AG04450 (cell line): ENCODE measurements around the gene ACOXL. TPM values are rescaled to one million over a fixed set of nuclear protein-coding genes. Genes with fewer than 3 reads are reported as not detected.

ENCODE experiments used
- CTCF ChIA-PET: fragments of 300-600, 350-600 bp; formaldehyde crosslinking; extraction: SDS; loops from one replicate; lab custom pipeline; 2022; ENCODE audit warnings: antibody characterized with exemption, inconsistent platforms; lab: Charles Lee
- POLR2A ChIA-PET: fragments of 350-600 bp; formaldehyde crosslinking; extraction: SDS; loops from one replicate; lab custom pipeline; 2021; ENCODE audit warnings: antibody characterized with exemption, inconsistent platforms; lab: Yijun Ruan, JAX
- DNase-seq: peaks from one replicate; pipeline ENCODE4 v3.0.0-alpha.2; 2011; ENCODE audit warnings: low read depth, low spot score
- H3K27ac ChIP-seq: one replicate; pipeline ENCODE4 v1.5.1; 2012; ENCODE audit warnings: low read depth, low read length, control low read depth
- H3K27me3 ChIP-seq: one replicate; pipeline ENCODE4 v1.6.0; 2012; ENCODE audit warnings: low read length; ENCODE audit not compliant: control insufficient read depth, insufficient read depth
- H3K4me3 ChIP-seq: 2 replicates; pipeline ENCODE4 v1.5.1; 2011; ENCODE audit warnings: mild to moderate bottlenecking, low read depth, low read length, control low read depth
- H3K9me3 ChIP-seq: 2 replicates; pipeline ENCODE4 v1.5.1; 2012; ENCODE audit warnings: low read length; ENCODE audit not compliant: control insufficient read depth, insufficient read depth
- polyA plus RNA-seq: library from polyadenylated mRNA; depleted of rRNA; stranded (reverse); fragments of >200 nt; gene quantifications from 2 replicates; pipeline ENCODE4 v1.2.3, GENCODE V29; 2011
- TF ChIP-seq, protein P1 (sequence below): IDR thresholded peaks from 2 replicates; pipeline ENCODE4 v1.5.1; 2011; ENCODE audit warnings: low read depth, low read length, control low read depth, inconsistent platforms

The ACOXL gene
- polyA plus RNA-seq, 1 experiment: not detected

- peaks cover 10% of the 10 kb centered on the region for H3K27me3 ChIP-seq
- DNase-seq: no peak
- no peaks in the 10 kb centered on the region for H3K9me3 ChIP-seq
- POLR2A ChIA-PET: no interaction called here
- H3K27ac ChIP-seq: no peak overlapping the region
- H3K4me3 ChIP-seq: no peak overlapping the region
- CTCF ChIA-PET: no interaction called here
- TF ChIP-seq, protein P1, sequence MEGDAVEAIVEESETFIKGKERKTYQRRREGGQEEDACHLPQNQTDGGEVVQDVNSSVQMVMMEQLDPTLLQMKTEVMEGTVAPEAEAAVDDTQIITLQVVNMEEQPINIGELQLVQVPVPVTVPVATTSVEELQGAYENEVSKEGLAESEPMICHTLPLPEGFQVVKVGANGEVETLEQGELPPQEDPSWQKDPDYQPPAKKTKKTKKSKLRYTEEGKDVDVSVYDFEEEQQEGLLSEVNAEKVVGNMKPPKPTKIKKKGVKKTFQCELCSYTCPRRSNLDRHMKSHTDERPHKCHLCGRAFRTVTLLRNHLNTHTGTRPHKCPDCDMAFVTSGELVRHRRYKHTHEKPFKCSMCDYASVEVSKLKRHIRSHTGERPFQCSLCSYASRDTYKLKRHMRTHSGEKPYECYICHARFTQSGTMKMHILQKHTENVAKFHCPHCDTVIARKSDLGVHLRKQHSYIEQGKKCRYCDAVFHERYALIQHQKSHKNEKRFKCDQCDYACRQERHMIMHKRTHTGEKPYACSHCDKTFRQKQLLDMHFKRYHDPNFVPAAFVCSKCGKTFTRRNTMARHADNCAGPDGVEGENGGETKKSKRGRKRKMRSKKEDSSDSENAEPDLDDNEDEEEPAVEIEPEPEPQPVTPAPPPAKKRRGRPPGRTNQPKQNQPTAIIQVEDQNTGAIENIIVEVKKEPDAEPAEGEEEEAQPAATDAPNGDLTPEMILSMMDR: no peak
Observed at GRCh38 chr2:110940376-110940910, 208.1 kb downstream of the ACOXL start.

- H3K4me3 ChIP-seq: no peak overlapping the region
- H3K27me3 ChIP-seq: peaks cover 10% of the 10 kb centered on the region
- no peak for DNase-seq
- no peak overlapping the region for H3K27ac ChIP-seq
- TF ChIP-seq, protein P1: no peak
- ChIA-PET POLR2A (no interaction called here), CTCF (no interaction called here)
- H3K9me3 ChIP-seq: no peaks in the 10 kb centered on the region
Observed at GRCh38 chr2:110941226-110941625, 208.9 kb downstream of the ACOXL start.

- Histone ChIP-seq H3K4me3 (no peak overlapping the region), H3K27ac (no peak overlapping the region), H3K9me3 (no peaks in the 10 kb centered on the region), H3K27me3 (peaks cover 10% of the 10 kb centered on the region)
- ChIA-PET CTCF (no interaction called here), POLR2A (no interaction called here)
- TF ChIP-seq, protein P1: no peak
- no peak for DNase-seq
Observed at GRCh38 chr2:110943070-110943634, 210.8 kb downstream of the ACOXL start.

DNA sequence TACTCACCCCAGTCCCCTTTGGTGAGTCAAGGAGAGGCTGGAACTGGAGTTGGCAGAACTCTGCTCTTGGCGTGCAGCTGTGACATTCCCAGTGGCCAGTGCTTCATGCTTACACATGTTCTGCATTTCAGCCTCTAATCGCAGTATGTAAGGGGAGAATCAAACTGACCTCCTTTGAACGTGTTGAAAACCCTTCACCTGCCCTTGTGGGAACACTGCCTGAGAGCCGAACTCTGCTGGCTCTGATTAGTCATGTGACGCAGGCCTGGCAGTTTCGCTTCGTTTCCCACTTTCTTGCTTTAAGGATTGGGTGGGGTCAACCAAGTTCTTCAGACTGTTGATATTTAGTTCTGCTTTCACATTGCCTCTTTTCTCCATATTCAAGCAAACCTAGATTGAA lies 214.5 kb downstream of the ACOXL start:
- Histone ChIP-seq H3K27me3 (peaks cover 9% of the 10 kb centered on the region), H3K27ac (no peak overlapping the region), H3K9me3 (no peaks in the 10 kb centered on the region), H3K4me3 (no peak overlapping the region)
- POLR2A ChIA-PET: no interaction called here
- CTCF ChIA-PET: no interaction called here
- no peak for DNase-seq
- TF ChIP-seq, protein P1: no peak

DNA sequence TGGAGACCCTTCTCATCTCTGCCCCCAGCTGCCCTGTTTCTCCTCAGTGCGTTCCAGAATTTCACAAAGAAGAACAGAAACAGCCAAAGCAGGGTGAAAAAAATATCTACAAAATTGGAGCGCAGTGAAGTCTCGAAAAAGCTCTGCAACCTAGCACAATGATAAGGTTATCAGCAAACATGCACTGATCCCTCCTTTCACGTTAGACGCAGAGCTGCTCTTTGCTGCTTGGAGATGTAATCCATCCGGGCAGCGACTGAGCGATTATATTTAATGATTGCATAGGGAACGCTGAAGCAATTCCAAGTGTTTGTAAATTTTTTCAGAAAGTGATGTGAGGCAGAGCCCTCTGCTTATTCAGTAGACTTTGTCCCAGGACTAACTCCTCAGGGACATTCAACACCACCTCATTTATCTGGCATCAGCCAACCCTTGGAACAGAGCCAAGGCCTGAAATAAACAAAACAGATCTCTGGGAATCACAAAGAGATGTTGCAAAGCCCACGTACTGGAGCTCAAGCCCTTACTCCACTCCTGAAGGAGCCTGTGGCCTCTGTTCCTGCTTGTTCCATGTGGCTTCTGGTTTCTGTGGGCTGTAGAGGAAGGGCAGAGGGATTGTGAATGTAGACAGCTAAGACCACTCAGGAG lies 215.8 kb downstream of the ACOXL start:
- Histone ChIP-seq H3K27ac (no peak overlapping the region), H3K27me3 (peaks cover 9% of the 10 kb centered on the region), H3K9me3 (no peaks in the 10 kb centered on the region), H3K4me3 (no peak overlapping the region)
- CTCF ChIA-PET: no interaction called here
- POLR2A ChIA-PET: no interaction called here
- DNase-seq: no peak
- TF ChIP-seq, protein P1: no peak
